Thyroid gland (tissue), 4 donors: Measurements from ENCODE around the gene HES1. TPM values are rescaled to one million over a fixed set of nuclear protein-coding genes. Genes with fewer than 3 reads are reported as not detected.

ENCODE experiments used
- DNase-seq, 2 donors: peaks; one replicate each; pipeline ENCODE4 v3.0.0-alpha.2; 2019
- H3K27ac ChIP-seq, 3 donors: fragments of 200-600 bp; sonication (generic); 1 replicate in 2 of 3; 2 replicates in 1 of 3; pipeline ENCODE4 v1.5.1; 2016 to 2019; ENCODE audit warnings: mild to moderate bottlenecking in 1 of 3, moderate library complexity in 1 of 3
- H3K27me3 ChIP-seq: fragments of 200-600 bp; sonication (generic); one replicate; pipeline ENCODE4 v1.5.1; 2019
- H3K36me3 ChIP-seq, 2 donors: fragments of 200-600 bp; sonication (generic); one replicate each; pipeline ENCODE4 v1.5.1; 2016 to 2019
- H3K4me1 ChIP-seq, 2 donors: fragments of 200-600 bp; sonication (generic); one replicate each; pipeline ENCODE4 v1.5.1; 2017 to 2019
- H3K4me3 ChIP-seq, 3 donors: fragments of 200-600 bp; sonication (generic); replicated peaks in 1 of 3; 1 replicate in 2 of 3; 2 replicates in 1 of 3; pipeline ENCODE4 v1.5.1; 2016; ENCODE audit warnings: mild to moderate bottlenecking in 1 of 3
- H3K9me3 ChIP-seq: fragments of 200-600 bp; sonication (generic); one replicate; pipeline ENCODE4 v1.5.1; 2017
- CTCF ChIP-seq, 6 experiments: fragments of 200-600 bp in 3 of 6; fragments of 450-650 bp in 3 of 6; sonication (generic) in 3 of 6; IDR thresholded peaks; one replicate each; pipeline ENCODE4 v1.5.1; 2016 to 2019; ENCODE audit warnings: antibody characterized with exemption in 6 of 6, mild to moderate bottlenecking in 2 of 6, inconsistent platforms in 1 of 6, moderate library complexity in 1 of 6
- POLR2A ChIP-seq, 2 donors: fragments of 450-650 bp; IDR thresholded peaks; one replicate each; pipeline ENCODE4 v1.6.1; 2017; ENCODE audit warnings: antibody characterized with exemption in 2 of 2, mild to moderate bottlenecking in 2 of 2, moderate library complexity in 1 of 2
- WGBS, 2 donors: methylation state at CpG; one replicate each; pipeline ENCODE4 v1.1.5; 2017; 5-methylcytosine and 5-hydroxymethylcytosine counted together
- intact Hi-C: fragments of 100-400 bp; cut with DNase I; formaldehyde crosslinking; loops from one replicate; pipeline ENCODE4 v1.15.1; 2023
- total RNA-seq, 4 donors: library from RNA; depleted of rRNA; stranded (reverse); fragments of >200 nt; gene quantifications; one replicate each; pipeline ENCODE4 v1.2.3, GENCODE V29; 2016

Gene HES1
- total RNA-seq, 4 donors from 2014 or later = 127 to 193 (median 159) TPM

- Histone ChIP-seq H3K4me3 (no peak overlapping the region), H3K9me3 (no peaks in the 10 kb centered on the region), H3K27me3 (no peaks in the 10 kb centered on the region), H3K36me3 (no peaks in the 10 kb centered on the region), H3K4me1 (peaks cover 20 to 21% of the 10 kb centered on the region in 2 donors), H3K27ac (no peak overlapping the region)
- WGBS, 2 donors = 82 to 96% methylated on average over 4 of the region's 4 CpGs
- no peak for DNase-seq
- TF ChIP-seq CTCF (IDR thresholded peaks at IDR 0.05) (no peak), POLR2A (IDR thresholded peaks at IDR 0.05) (no peak)
- intact Hi-C loops = no loop called here
These were observed 37.1 kb upstream of the HES1 start for GRCh38 chr3:194098843-194099183.

DNA sequence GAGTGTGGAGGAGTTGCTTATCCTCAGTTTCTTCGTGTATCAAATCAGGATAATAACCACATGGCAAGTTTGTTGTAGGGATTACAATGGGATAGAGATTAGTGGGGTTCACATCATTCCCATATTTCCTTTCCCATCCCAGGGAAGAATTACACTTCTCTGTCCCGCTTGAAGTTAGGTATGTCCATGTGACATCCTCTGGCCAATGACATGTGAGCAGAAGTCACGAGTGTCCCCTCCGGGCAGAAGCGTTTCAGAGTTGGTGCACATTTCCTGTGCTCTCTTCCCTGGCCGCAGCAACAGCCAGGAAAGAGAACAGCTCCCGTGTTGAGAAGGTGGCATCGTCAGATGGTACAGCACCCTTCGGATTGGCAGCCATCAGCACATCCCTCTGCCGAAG, 36.7 kb upstream of the HES1 start:
- Histone ChIP-seq H3K36me3 (no peaks in the 10 kb centered on the region), H3K27ac (no peak overlapping the region), H3K4me3 (no peak overlapping the region), H3K4me1 (peaks cover 20 to 21% of the 10 kb centered on the region in 2 donors), H3K27me3 (no peaks in the 10 kb centered on the region), H3K9me3 (no peaks in the 10 kb centered on the region)
- WGBS, 2 donors = 71 to 75% methylated on average over 9 to 10 of the region's 10 CpGs
- TF ChIP-seq POLR2A (IDR thresholded peaks at IDR 0.05) (no peak), CTCF (IDR thresholded peaks at IDR 0.05) (no peak)
- no peak for DNase-seq
- intact Hi-C loops = no loop called here

DNA sequence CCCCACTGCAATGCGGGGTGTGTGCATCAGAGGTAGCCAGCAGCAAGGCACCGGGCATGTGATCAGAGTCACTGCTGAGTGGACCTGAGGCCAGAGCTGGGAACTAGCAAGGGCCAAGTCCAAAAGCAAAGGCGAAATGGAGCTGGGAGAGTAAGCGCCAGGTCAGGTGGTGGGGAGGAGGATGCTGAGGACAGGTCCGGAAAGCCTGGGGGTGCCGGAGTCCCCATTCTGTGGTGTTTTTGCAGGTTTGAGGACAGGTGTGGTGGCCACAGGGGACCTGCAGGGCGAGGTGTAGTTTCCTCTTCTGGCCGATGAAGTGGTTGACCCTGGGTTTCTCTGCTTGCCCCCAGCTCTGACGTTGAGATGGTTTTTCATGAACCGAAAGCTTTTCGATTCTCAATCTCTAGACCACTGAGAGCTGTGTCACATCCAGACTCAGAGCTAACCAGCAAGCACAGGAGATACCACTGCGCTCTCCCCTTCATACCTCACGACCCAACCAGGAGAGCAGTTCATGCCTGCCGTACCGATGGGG, 35.0 kb upstream of the HES1 start:
- Histone ChIP-seq H3K4me3 (no peak overlapping the region), H3K36me3 (no peaks in the 10 kb centered on the region), H3K27me3 (no peaks in the 10 kb centered on the region), H3K4me1 (peaks cover 20 to 21% of the 10 kb centered on the region in 2 donors), H3K9me3 (no peaks in the 10 kb centered on the region), H3K27ac (no peak overlapping the region)
- DNase-seq = no peak
- intact Hi-C loops = no loop called here
- TF ChIP-seq POLR2A (IDR thresholded peaks at IDR 0.05) = no peak
- no peak for TF ChIP-seq CTCF (IDR thresholded peaks at IDR 0.05)
- 93 to 94% methylated on average over 14 to 15 of the region's 15 CpGs for WGBS, 2 donors

DNA sequence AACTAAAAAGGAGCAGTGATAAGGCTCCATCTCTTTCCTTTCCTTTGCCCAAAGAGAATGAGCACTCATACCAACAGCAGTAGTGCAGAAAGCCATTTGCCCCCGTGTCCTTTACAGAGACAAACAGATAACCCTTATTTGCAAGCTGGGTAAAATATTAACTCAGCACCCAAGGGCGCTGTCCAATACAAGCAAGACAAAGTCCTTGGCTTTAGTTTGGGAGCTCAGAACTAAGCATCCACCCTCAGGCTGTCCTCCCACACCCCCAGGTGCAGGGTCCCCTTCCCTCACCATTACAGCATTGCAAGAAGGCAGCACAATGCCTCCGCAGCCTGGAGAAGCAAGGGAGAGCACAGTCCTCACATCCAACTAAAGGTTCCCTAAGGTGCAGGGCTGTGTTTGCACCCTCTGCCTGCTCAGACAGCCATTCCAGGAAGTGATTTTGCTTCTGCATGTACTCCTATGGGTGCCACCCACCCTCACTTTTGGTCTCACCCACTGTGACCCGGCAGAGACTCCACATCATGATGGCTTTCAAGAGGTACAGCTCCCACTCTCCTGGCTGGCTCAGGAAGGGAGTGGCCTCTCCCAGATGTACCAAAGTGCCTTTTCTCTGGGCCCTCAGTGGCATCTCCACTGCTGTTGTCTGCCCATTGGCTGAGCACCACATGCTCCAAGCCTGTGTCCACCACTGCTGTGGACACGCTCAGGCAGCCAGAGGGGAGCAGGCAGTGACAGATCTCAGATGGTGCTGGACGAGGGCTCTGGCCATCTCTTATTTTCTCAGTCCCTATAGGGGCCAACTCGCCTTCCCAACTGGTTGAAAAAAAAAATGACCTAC, 34.1 kb upstream of the HES1 start:
- peaks cover 14 to 16% of the 10 kb centered on the region in 2 donors for H3K4me1 ChIP-seq
- H3K27ac ChIP-seq = no peak overlapping the region
- no peaks in the 10 kb centered on the region for H3K9me3 ChIP-seq
- no peaks in the 10 kb centered on the region for H3K27me3 ChIP-seq
- TF ChIP-seq CTCF (IDR thresholded peaks at IDR 0.05) = no peak
- TF ChIP-seq POLR2A (IDR thresholded peaks at IDR 0.05) = no peak
- no peaks in the 10 kb centered on the region for H3K36me3 ChIP-seq
- no peak for DNase-seq
- WGBS, 2 donors = 86 to 95% methylated on average over 7 of the region's 7 CpGs
- intact Hi-C loops = no loop called here
- no peak overlapping the region for H3K4me3 ChIP-seq

DNA sequence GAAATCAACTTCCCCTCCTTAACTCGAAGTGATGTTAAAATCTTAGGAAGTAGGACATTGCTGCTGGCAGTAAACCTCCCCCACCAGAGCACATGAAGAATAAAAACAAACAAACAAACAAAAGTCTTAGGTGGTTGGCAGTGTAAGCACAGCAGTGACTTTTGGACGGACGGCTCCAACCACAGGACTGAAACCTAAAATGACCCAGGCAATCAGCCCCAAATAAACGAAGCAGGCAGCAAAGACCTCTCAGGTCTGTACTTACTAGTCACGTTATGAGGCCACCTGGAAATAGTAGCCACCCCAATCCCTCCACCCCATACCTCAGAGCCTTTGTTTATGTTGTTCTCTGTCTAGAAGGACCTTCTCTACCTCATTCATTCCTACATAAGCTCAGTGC, 33.5 kb upstream of the HES1 start:
- intact Hi-C loops = no loop called here
- Histone ChIP-seq H3K4me1 (peaks cover 8 to 10% of the 10 kb centered on the region in 2 donors), H3K9me3 (no peaks in the 10 kb centered on the region), H3K27me3 (no peaks in the 10 kb centered on the region), H3K36me3 (no peaks in the 10 kb centered on the region), H3K4me3 (no peak overlapping the region), H3K27ac (no peak overlapping the region)
- DNase-seq = no peak
- TF ChIP-seq CTCF (IDR thresholded peaks at IDR 0.05) = no peak
- TF ChIP-seq POLR2A (IDR thresholded peaks at IDR 0.05) = no peak
- WGBS, 2 donors = 82 to 83% methylated on average over 5 of the region's 5 CpGs
